DOHH2 (cell line): ENCODE measurements around the gene ADAM33.

Experiments used
- H3F3A ChIP-seq: fragments of 200-600 bp; sonication (generic), shearing (Covaris generic); 2 replicates; pipeline ENCODE4 v1.6.0; 2016; ENCODE audit warnings: antibody characterized with exemption, mild to moderate bottlenecking; ENCODE audit not compliant: control insufficient read depth, insufficient read depth
- H3K27ac ChIP-seq: fragments of 200-600 bp; sonication (generic); 2 replicates; pipeline ENCODE4 v1.5.1; 2014; ENCODE audit warnings: low read depth, mild to moderate bottlenecking, low read length, moderate library complexity
- H3K27me3 ChIP-seq: fragments of 200-600 bp; sonication (generic); 2 replicates; pipeline ENCODE4 v1.6.1; 2014; ENCODE audit warnings: mild to moderate bottlenecking, low read length, mixed read lengths; ENCODE audit not compliant: control insufficient read depth
- H3K36me3 ChIP-seq: fragments of 200-600 bp; sonication (generic); 2 replicates; pipeline ENCODE4 v1.6.1; 2014; ENCODE audit warnings: mild to moderate bottlenecking, low read length, moderate library complexity, mixed read lengths; ENCODE audit not compliant: control insufficient read depth
- H3K4me1 ChIP-seq: fragments of 200-600 bp; sonication (generic); 2 replicates; pipeline ENCODE4 v1.6.1; 2014; ENCODE audit warnings: mild to moderate bottlenecking, low read length, mixed read lengths; ENCODE audit not compliant: control insufficient read depth
- H3K4me2 ChIP-seq: fragments of 200-600 bp; sonication (generic); 2 replicates; pipeline ENCODE4 v1.6.0; 2014; ENCODE audit warnings: mild to moderate bottlenecking, low read length, moderate library complexity
- H3K4me3 ChIP-seq: fragments of 200-600 bp; sonication (generic); 2 replicates; pipeline ENCODE4 v1.5.1; 2014; ENCODE audit warnings: mild to moderate bottlenecking, low read length, mixed read lengths
- H3K79me2 ChIP-seq: fragments of 200-600 bp; sonication (generic); 2 replicates; pipeline ENCODE4 v1.6.1; 2014; ENCODE audit warnings: mild to moderate bottlenecking, low read length, mixed read lengths; ENCODE audit not compliant: control insufficient read depth
- H3K9me2 ChIP-seq: fragments of 200-600 bp; sonication (generic); replicated peaks from 2 replicates; pipeline ENCODE4 v1.6.1; 2014; ENCODE audit warnings: mild to moderate bottlenecking, low read length, mixed read lengths; ENCODE audit not compliant: control insufficient read depth
- H3K9me3 ChIP-seq: fragments of 200-600 bp; sonication (generic); 2 replicates; pipeline ENCODE4 v1.6.1; 2014; ENCODE audit warnings: antibody characterized with exemption, low read length, mixed read lengths; ENCODE audit not compliant: control insufficient read depth, insufficient read depth
- H4K20me1 ChIP-seq: fragments of 200-600 bp; sonication (generic); 2 replicates; pipeline ENCODE4 v1.6.0; 2014; ENCODE audit warnings: low read depth, mild to moderate bottlenecking, antibody characterized with exemption, low read length, moderate library complexity; ENCODE audit not compliant: control insufficient read depth, insufficient read depth
- CTCF ChIP-seq: fragments of 200-600 bp; sonication (generic); IDR thresholded peaks from one replicate; pipeline ENCODE4 v1.5.1; 2014; ENCODE audit warnings: antibody characterized with exemption, mild to moderate bottlenecking, low read depth, low read length; ENCODE audit not compliant: poor library complexity, severe bottlenecking
- EZH2phosphoT487 ChIP-seq: fragments of 200-600 bp; sonication (generic); IDR thresholded peaks from 2 replicates; pipeline ENCODE4 v1.6.1; 2017; ENCODE audit warnings: borderline replicate concordance, mild to moderate bottlenecking, antibody characterized with exemption, low read length, moderate library complexity, mixed read lengths

The ADAM33 gene

DNA sequence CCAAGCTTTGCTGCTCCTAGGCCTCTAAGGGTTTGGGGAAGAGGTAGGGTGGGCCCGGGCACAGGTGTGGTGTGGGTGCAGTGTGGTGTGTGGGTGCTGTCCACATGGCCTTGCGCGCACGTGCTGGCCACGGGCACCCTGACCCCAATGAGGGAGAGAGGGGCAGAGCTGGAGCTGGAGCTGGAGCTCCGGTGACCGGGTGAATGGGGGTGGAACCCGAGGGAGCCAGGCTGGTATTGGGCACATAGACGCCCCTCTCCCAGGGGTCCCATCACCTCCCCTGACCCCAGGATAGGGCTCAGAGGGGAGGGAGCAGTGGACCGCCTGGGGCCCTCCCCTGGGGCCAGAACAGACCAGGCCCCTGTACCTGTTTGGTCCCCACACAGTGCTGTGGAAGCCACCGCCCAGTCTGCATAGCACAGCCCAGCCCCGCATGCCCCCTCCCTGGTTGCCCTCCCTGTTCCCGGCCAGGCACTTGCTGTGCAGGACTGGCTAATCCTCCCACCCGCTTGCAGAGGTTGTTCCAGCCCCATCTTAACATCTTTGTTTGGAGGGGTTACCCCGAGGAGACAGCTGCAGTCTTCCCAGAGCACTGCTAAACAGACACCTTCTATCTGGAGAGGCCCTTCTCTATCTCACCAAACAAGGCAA, 984 bp downstream of the ADAM33 start:
- Histone ChIP-seq H3K27ac (no peak overlapping the region), H4K20me1 (no peaks in the 10 kb centered on the region), H3K9me2 (no peaks in the 10 kb centered on the region), H3K9me3 (no peaks in the 10 kb centered on the region), H3K79me2 (no peaks in the 10 kb centered on the region), H3K4me1 (no peaks in the 10 kb centered on the region; the same call in 1 of the 2 replicates), H3F3A (no peaks in the 10 kb centered on the region), H3K4me2 (no peak overlapping the region), H3K36me3 (no peaks in the 10 kb centered on the region), H3K4me3 (no peak overlapping the region), H3K27me3 (no peaks in the 10 kb centered on the region)
- TF ChIP-seq EZH2phosphoT487 (no peak), CTCF (no peak)

GRCh38 chr20:3679749-3680700, 1.8 kb downstream of the ADAM33 start:
- no peaks in the 10 kb centered on the region for H3K9me2 ChIP-seq
- TF ChIP-seq CTCF = no peak
- no peak for TF ChIP-seq EZH2phosphoT487
- H3K27me3 ChIP-seq = peaks cover 3% of the 10 kb centered on the region; the same call in 1 of the 2 replicates
- no peak overlapping the region for H3K4me3 ChIP-seq
- no peaks in the 10 kb centered on the region for H3K36me3 ChIP-seq
- no peak overlapping the region for H3K27ac ChIP-seq
- no peaks in the 10 kb centered on the region for H3K9me3 ChIP-seq
- no peaks in the 10 kb centered on the region; the same call in 1 of the 2 replicates for H3K4me1 ChIP-seq
- no peaks in the 10 kb centered on the region for H4K20me1 ChIP-seq
- H3K4me2 ChIP-seq = no peak overlapping the region
- H3F3A ChIP-seq = no peaks in the 10 kb centered on the region
- no peaks in the 10 kb centered on the region for H3K79me2 ChIP-seq

DNA sequence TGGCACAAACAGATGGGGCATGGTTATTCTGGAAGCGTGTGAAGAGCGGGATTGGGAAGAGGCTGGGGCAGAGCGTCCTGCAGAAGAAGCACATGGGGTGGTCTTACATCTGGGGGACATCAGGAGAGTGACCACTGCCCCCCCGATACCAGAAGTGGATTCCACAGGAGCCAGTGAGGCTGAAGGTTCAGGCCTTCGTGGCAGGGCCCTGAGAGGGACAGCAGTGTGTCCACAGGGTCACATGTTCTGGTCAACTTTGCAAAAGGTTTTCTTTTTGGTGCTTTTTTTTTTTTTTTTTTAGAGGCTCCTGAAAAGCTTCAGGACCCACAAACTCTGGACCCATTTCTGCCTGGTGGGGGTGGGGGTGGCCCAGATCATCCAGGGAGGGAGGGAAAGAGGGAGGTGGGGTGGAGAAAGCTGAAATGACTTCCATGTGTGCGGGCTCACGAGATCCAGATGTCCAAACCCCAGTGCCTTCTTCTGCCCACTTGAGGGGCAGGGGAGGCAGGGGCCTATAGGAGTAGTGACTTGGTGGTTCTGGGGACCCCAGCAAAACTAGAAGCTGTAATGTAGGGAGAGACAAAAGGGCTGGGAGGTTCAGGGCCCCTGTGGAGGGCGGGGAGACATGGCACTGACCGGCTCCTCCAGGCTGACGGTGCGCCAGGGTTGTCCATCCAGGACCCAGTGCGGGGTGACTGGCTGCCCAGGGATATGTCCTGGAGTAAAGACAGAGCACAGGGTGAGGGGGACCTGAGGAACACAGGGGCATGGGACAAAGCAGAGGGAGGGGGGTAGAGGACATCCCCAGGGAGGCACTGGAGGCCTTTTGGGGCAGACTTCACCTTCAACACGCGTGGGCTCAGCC, 2.7 kb downstream of the ADAM33 start:
- TF ChIP-seq EZH2phosphoT487 (no peak), CTCF (no peak)
- peaks cover 3% of the 10 kb centered on the region; the same call in 1 of the 2 replicates for H3K27me3 ChIP-seq
- H4K20me1 ChIP-seq = no peaks in the 10 kb centered on the region
- no peaks in the 10 kb centered on the region for H3K79me2 ChIP-seq
- no peak overlapping the region for H3K27ac ChIP-seq
- H3K4me1 ChIP-seq = no peaks in the 10 kb centered on the region; the same call in 1 of the 2 replicates
- H3K36me3 ChIP-seq = no peaks in the 10 kb centered on the region
- no peaks in the 10 kb centered on the region for H3K9me3 ChIP-seq
- H3F3A ChIP-seq = no peaks in the 10 kb centered on the region
- no peak overlapping the region for H3K4me3 ChIP-seq
- H3K4me2 ChIP-seq = no peak overlapping the region
- no peaks in the 10 kb centered on the region for H3K9me2 ChIP-seq
